GM10266 (cell line): ENCODE results near the gene ADAMTS2.

Experiments used
- DNase-seq: peaks from one replicate; pipeline ENCODE4 v3.0.0; 2012; ENCODE audit errors: extremely low spot score
- TF ChIP-seq, protein P1 (sequence below): IDR thresholded peaks from 2 replicates; pipeline ENCODE4 v1.5.1; 2012; ENCODE audit warnings: mild to moderate bottlenecking, low read depth; ENCODE audit not compliant: control insufficient read depth, insufficient read depth; ENCODE audit errors: missing control alignments

The ADAMTS2 gene

DNA sequence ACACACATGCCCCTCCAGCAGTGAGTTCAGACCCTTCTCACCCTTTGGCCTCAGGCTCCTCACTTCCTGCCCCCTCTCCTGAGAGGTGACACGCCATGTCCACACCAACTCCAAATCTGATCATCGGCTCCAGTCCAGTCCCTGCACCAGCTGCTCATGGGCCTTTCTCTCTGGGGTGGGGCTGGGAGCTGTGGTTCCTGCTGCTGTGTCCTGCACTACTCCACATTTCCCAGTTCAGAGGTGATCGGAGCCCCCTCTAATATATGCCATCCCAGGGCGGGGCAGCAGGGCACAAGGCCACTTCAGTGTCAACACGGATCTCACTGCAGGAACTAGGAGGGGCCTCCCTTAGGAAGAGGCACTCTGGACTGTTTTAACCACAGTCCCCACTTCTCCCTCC is 91.5 kb downstream of the ADAMTS2 start:
- no peak for DNase-seq
- TF ChIP-seq, protein P1, sequence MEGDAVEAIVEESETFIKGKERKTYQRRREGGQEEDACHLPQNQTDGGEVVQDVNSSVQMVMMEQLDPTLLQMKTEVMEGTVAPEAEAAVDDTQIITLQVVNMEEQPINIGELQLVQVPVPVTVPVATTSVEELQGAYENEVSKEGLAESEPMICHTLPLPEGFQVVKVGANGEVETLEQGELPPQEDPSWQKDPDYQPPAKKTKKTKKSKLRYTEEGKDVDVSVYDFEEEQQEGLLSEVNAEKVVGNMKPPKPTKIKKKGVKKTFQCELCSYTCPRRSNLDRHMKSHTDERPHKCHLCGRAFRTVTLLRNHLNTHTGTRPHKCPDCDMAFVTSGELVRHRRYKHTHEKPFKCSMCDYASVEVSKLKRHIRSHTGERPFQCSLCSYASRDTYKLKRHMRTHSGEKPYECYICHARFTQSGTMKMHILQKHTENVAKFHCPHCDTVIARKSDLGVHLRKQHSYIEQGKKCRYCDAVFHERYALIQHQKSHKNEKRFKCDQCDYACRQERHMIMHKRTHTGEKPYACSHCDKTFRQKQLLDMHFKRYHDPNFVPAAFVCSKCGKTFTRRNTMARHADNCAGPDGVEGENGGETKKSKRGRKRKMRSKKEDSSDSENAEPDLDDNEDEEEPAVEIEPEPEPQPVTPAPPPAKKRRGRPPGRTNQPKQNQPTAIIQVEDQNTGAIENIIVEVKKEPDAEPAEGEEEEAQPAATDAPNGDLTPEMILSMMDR, result no peak

DNA sequence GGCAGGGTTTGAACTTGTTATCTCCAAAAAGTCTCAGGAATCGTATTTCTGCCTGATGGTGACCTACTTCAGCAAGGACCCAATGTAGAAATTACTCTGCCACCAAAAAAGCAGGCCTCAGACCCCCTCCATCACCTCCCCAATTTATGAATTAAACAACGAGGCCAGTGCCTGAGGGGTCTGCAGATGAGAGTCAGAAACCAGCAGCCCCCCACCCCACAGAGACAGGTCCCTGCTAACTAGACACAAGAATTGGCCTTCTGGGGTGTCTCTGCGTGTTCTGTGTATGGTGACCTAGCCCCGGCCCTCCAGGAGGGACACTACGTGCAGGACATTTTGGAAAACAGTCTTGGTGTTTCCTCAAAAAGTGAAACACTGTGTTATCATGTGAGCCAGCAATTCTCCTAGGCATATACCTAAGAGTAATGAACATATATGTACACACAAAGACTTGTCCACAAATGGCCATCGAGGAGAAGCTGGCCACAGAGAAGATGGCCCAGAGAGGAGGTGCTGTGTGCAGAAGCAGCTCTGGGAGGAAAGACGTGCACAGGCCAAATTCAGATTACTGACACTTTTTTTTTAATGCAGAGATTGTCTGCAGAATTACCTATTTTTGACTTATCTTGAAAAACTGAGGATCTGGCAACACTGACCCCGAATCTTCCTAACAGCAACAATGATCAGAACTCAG is 93.8 kb downstream of the ADAMTS2 start:
- TF ChIP-seq, protein P1, result no peak
- no peak for DNase-seq

DNA sequence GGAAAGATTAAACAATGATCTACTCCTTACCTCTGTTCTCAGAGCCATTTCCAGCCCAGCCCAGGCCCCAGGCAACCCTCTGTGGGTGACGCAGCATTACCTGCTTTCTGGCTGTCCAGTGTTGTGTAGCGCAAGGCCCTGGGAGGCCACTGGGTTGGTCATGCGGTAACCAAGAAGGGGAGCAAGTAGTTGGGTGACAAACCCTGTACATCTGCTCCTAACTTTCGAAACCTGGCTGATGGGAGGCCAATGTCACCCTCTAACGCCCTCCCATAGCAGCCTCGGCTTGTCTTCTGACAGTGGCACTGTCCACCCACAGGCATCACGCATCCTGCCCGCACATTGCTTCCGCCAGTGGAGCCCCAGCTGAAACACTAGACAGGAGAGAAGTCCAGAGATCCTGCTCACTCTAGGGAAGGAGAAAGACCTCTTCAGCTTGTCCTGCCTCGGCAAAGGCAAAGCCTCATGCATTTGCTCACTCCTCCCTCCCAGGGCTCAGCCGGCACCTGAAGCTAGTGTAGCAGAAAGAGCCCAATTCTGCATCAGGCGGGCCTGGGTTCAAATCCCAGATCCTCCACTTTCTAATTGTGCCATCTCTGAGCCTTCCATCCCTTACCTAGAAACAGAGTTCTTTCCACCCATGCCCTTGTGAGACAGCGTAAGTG is 94.6 kb downstream of the ADAMTS2 start:
- no peak for DNase-seq
- TF ChIP-seq, protein P1, result no peak

DNA sequence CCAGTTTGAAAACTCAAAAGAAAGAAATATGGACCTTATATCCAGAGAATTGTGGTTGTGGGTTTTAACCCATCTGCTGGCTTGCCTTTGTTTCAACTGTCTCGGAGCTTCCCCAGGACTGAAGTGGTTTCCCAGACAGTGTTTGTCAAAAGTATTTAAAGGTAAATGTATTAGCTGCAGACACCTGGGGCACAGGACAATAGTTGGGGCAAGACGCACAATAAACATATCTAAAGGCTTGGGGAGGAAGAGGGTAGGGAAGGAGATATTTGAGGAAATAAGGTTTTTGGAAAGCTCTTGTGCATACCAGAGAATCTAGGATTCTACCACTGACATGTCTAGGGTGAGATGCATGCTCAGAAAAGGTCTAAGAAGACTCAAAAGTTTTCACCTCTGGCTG is 99.0 kb downstream of the ADAMTS2 start:
- TF ChIP-seq, protein P1, result no peak
- DNase-seq, result no peak

DNA sequence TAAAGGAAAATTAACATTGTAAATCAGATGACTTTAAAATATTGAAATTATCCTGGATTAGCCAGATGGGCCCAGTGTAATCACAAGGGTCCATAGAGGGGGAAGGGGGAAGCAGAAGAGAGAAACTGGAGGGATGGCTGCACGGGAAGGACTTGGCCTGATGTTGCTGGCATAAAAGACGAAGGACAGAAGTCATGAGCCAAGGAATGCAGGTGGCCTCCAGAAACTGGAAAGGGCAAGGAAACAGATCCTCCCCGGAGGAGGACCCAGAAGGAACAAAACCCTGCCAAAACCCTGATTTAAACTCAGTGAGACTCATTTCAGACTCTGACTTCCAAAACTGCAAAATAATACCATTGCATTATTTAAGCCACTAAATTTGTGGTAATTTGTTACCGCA is 100.2 kb downstream of the ADAMTS2 start:
- TF ChIP-seq, protein P1, result no peak
- DNase-seq, result no peak

DNA sequence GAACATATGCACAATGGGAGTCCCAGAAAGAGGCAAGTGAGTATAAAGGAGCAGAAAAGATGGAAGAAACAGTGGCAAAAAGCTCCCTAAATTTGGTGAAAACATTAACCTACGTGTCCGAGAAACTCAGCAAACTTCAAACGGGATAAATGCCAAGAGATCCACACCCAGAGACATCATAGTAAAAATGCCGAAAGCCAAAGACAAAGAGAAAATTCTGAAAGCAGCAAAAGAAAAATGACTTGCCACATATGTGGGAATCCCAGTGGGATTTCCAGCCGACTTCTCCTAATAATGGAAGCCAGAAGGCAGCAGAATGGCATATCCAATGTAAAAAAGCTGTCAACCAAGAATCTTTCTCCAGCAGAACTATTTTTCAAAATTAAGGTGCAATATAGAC is 101.2 kb downstream of the ADAMTS2 start:
- TF ChIP-seq, protein P1, result no peak
- no peak for DNase-seq

DNA sequence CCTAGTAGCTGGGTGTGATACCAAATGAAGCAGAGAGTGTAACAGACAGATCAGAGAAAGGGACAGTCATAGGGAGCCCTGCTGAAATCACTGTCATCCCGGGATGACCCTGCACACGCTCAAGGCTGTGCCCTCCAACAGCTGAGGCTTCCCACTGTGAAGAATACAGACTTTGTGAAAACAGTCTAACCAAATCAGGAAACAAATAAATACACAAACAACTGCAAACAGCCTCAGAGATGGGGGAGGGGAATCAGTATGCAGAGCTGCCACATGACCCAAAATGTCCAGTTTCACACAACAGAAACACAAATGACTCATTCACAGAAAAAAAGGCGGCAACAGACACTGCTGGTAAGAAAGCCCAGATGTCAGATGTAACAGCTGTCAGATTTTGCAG is 101.9 kb downstream of the ADAMTS2 start:
- no peak for DNase-seq
- TF ChIP-seq, protein P1, result no peak
